GM19238 (cell line): ENCODE data around the gene CABLES2.

Source experiments
- DNase-seq: peaks from one replicate; pipeline ENCODE4 v3.0.0; 2011; ENCODE audit warnings: low spot score; ENCODE audit not compliant: insufficient read length

The CABLES2 gene

GRCh38 chr20:62407221-62407992 lies at the start of gene CABLES2:
CABLES2 (minus strand) TSS chr20:62407285; CDS start chr20:62407276, 9 bp downstream.
- peak; percentile 99 for DNase-seq

- no peak for DNase-seq
These were observed 48.8 kb upstream of the CABLES2 start for GRCh38 chr20:62455929-62456328.

GRCh38 chr20:62454904-62455636 lies 48.0 kb upstream of the CABLES2 start:
- DNase-seq: no peak

GRCh38 chr20:62453186-62453808 lies 46.2 kb upstream of the CABLES2 start:
- no peak for DNase-seq

GRCh38 chr20:62452475-62453095 lies 45.5 kb upstream of the CABLES2 start:
- no peak for DNase-seq

- no peak for DNase-seq
These were observed 44.9 kb upstream of the CABLES2 start for GRCh38 chr20:62451970-62452369.

GRCh38 chr20:62451156-62451767 lies 44.2 kb upstream of the CABLES2 start:
- no peak for DNase-seq

- DNase-seq: no peak
These were observed 43.0 kb upstream of the CABLES2 start for GRCh38 chr20:62449951-62450691.

- no peak for DNase-seq
These were observed 41.7 kb upstream of the CABLES2 start for GRCh38 chr20:62448788-62449187.

GRCh38 chr20:62448038-62448437 lies 41.0 kb upstream of the CABLES2 start:
- no peak for DNase-seq

- DNase-seq: no peak
These were observed 40.1 kb upstream of the CABLES2 start for GRCh38 chr20:62446888-62447869.

GRCh38 chr20:62446481-62446880 lies 39.4 kb upstream of the CABLES2 start:
- DNase-seq: no peak

GRCh38 chr20:62445553-62446340 lies 38.7 kb upstream of the CABLES2 start:
- DNase-seq: no peak

- no peak for DNase-seq
These were observed 37.2 kb upstream of the CABLES2 start for GRCh38 chr20:62444286-62444685.

- no peak for DNase-seq
These were observed 35.0 kb upstream of the CABLES2 start for GRCh38 chr20:62441987-62442539.

GRCh38 chr20:62439218-62439617 lies 32.1 kb upstream of the CABLES2 start:
- DNase-seq: no peak

GRCh38 chr20:62437927-62438326 lies 30.8 kb upstream of the CABLES2 start:
- DNase-seq: no peak

GRCh38 chr20:62437496-62437895 lies 30.4 kb upstream of the CABLES2 start:
- DNase-seq: no peak
